ENCODE data around the gene C1orf94.

The C1orf94 gene

DNA sequence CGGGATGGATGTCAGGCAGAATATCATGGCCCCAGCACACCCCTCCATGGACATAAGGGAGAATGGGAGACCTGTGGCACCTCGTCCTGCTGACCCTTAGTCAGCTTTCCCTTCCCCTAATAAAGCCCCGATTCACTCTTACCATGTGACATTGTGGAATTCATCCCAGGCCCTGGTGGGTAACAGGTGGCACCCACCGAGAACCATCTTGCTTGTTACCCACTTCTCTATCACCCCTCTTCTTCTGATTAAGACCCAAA is 44.6 kb upstream of the C1orf94 start:
- no peak overlapping the region for H3K4me3 ChIP-seq (ENCODE audit: low read length)
- TF ChIP-seq CTCF (IDR thresholded peaks at IDR 0.05; ENCODE audit: insufficient read depth, low read depth, low read length, missing control alignments) = no peak
- DNase-seq (ENCODE audit: low read depth) = no peak

GRCh38 chr1:34137411-34137810 is 39.3 kb upstream of the C1orf94 start:
- no peak for TF ChIP-seq CTCF (IDR thresholded peaks at IDR 0.05; ENCODE audit: insufficient read depth, low read depth, low read length, missing control alignments)
- H3K4me3 ChIP-seq (ENCODE audit: low read length) = no peak overlapping the region
- no peak for DNase-seq (ENCODE audit: low read depth)

GRCh38 chr1:34140011-34140676 is 36.6 kb upstream of the C1orf94 start:
- no peak overlapping the region for H3K4me3 ChIP-seq (ENCODE audit: low read length)
- no peak for DNase-seq (ENCODE audit: low read depth)
- TF ChIP-seq CTCF (IDR thresholded peaks at IDR 0.05; ENCODE audit: insufficient read depth, low read depth, low read length, missing control alignments) = no peak

GRCh38 chr1:34143975-34144374 is 32.7 kb upstream of the C1orf94 start:
- no peak for TF ChIP-seq CTCF (IDR thresholded peaks at IDR 0.05; ENCODE audit: insufficient read depth, low read depth, low read length, missing control alignments)
- no peak for DNase-seq (ENCODE audit: low read depth)

GRCh38 chr1:34144766-34145165 is 31.9 kb upstream of the C1orf94 start:
- no peak for TF ChIP-seq CTCF (IDR thresholded peaks at IDR 0.05; ENCODE audit: insufficient read depth, low read depth, low read length, missing control alignments)
- H3K4me3 ChIP-seq (ENCODE audit: low read length) = no peak overlapping the region
- DNase-seq (ENCODE audit: low read depth) = no peak

More at GRCh38 chr1:34143975-34144374, 32.7 kb upstream of the C1orf94 start:
- no peak overlapping the region for H3K4me3 ChIP-seq (ENCODE audit: low read length)

GRCh38 chr1:34147301-34147700 is 29.4 kb upstream of the C1orf94 start:
- DNase-seq (ENCODE audit: low read depth) = no peak
- no peak overlapping the region for H3K4me3 ChIP-seq (ENCODE audit: low read length)
- TF ChIP-seq CTCF (IDR thresholded peaks at IDR 0.05; ENCODE audit: insufficient read depth, low read depth, low read length, missing control alignments) = no peak

- no peak for TF ChIP-seq CTCF (IDR thresholded peaks at IDR 0.05; ENCODE audit: insufficient read depth, low read depth, low read length, missing control alignments)
- H3K4me3 ChIP-seq (ENCODE audit: low read length) = no peak overlapping the region
- DNase-seq (ENCODE audit: low read depth) = no peak
Observed at GRCh38 chr1:34149501-34149900, 27.2 kb upstream of the C1orf94 start.
